A673 (cell line): ENCODE measurements around the gene NCBP2L. TPM values are rescaled to one million over a fixed set of nuclear protein-coding genes. Genes with fewer than 3 reads are reported as not detected.

Experiments
- BruUV-seq: library from RNA; stranded (reverse); fragments of 400-500 nt; replicated peaks from 2 replicates; lab custom pipeline; 2021; lab: Mats Ljungman, UMichigan
- CTCF ChIA-PET: fragments of 300-600 bp; sonication (Branson Sonifier 250); formaldehyde crosslinking; loops from one replicate; lab custom pipeline; 2022; ENCODE audit warnings: antibody characterized with exemption; lab: Charles Lee
- POLR2A ChIA-PET: fragments of 300-600 bp; sonication (Branson Sonifier 250); formaldehyde crosslinking; loops from one replicate; lab custom pipeline; 2022; ENCODE audit warnings: antibody characterized with exemption; ENCODE audit not compliant: low non-redundant PET; lab: Charles Lee
- DNase-seq: peaks from one replicate; pipeline ENCODE4 v3.0.0-alpha.2; 2015; ENCODE audit warnings: low spot score
- H3K27ac ChIP-seq: fragments of 200-600 bp; sonication (generic); 2 replicates; pipeline ENCODE4 v1.5.1; 2016; ENCODE audit warnings: mixed run types, low read depth, mild to moderate bottlenecking, mixed read lengths, antibody characterized with exemption, low read length; ENCODE audit not compliant: poor library complexity, severe bottlenecking
- H3K27me3 ChIP-seq: fragments of 200-600 bp; sonication (generic); replicated peaks from 2 replicates; pipeline ENCODE4 v1.6.1; 2017; ENCODE audit warnings: mixed run types, low read depth, mild to moderate bottlenecking, mixed read lengths, antibody characterized with exemption, low read length; ENCODE audit not compliant: insufficient read depth, poor library complexity
- H3K36me3 ChIP-seq: fragments of 200-600 bp; sonication (generic); 2 replicates; pipeline ENCODE4 v1.6.1; 2016; ENCODE audit warnings: mixed run types, mild to moderate bottlenecking, mixed read lengths, antibody characterized with exemption, low read length; ENCODE audit not compliant: insufficient read depth, poor library complexity, severe bottlenecking
- H3K4me1 ChIP-seq: fragments of 200-600 bp; sonication (generic); 2 replicates; pipeline ENCODE4 v1.6.1; 2017; ENCODE audit warnings: mixed run types, mild to moderate bottlenecking, mixed read lengths, antibody characterized with exemption, low read length; ENCODE audit not compliant: insufficient read depth, poor library complexity, severe bottlenecking
- H3K4me3 ChIP-seq: fragments of 200-600 bp; sonication (generic); 2 replicates; pipeline ENCODE4 v1.5.1; 2016; ENCODE audit warnings: low read depth, mixed run types, mild to moderate bottlenecking, mixed read lengths, low read length; ENCODE audit not compliant: poor library complexity, severe bottlenecking
- H3K9me3 ChIP-seq: fragments of 200-600 bp; sonication (generic); 2 replicates; pipeline ENCODE4 v1.6.1; 2016; ENCODE audit warnings: mixed run types, low read depth, mild to moderate bottlenecking, mixed read lengths, antibody characterized with exemption, low read length; ENCODE audit not compliant: poor library complexity, severe bottlenecking
- CTCF ChIP-seq: fragments of 300-800, 200-600 bp; sonication (generic); conservative IDR thresholded peaks from 2 replicates; pipeline ENCODE4 v1.5.1; 2017; ENCODE audit warnings: low read depth, mild to moderate bottlenecking, antibody characterized with exemption, low read length, moderate library complexity, mixed read lengths
- EZH2 ChIP-seq: fragments of 200-600 bp; sonication (generic); IDR thresholded peaks from 2 replicates; pipeline ENCODE4 v1.6.1; 2017; ENCODE audit warnings: borderline replicate concordance, low read depth, mild to moderate bottlenecking, mixed read lengths, antibody characterized with exemption, low read length; ENCODE audit not compliant: poor library complexity, severe bottlenecking
- intact Hi-C: fragments of 100-400 bp; cut with micrococcal nuclease; formaldehyde crosslinking; loops from one replicate; pipeline ENCODE4 v1.10.0; 2022; ENCODE audit not compliant: unreplicated experiment
- total RNA-seq: library from RNA; stranded (reverse); gene quantifications from 2 replicates; pipeline ENCODE4 v1.2.3, GENCODE V29; 2021

The NCBP2L gene
- total RNA-seq, 1 experiment from 2014 or later = not detected

GRCh38 chrX:107834275-107835201, 57.0 kb downstream of the NCBP2L start:
- POLR2A ChIA-PET = no interaction called here
- TF ChIP-seq EZH2 = no peak
- no peak for TF ChIP-seq CTCF
- intact Hi-C loops = no loop called here
- Histone ChIP-seq H3K4me3 (no peak overlapping the region), H3K27me3 (peaks cover 31% of the 10 kb centered on the region), H3K27ac (no peak overlapping the region), H3K4me1 (no peaks in the 10 kb centered on the region), H3K36me3 (no peaks in the 10 kb centered on the region), H3K9me3 (no peaks in the 10 kb centered on the region)
- CTCF ChIA-PET = no interaction called here
- no TSS peak for BruUV-seq
- DNase-seq = no peak

DNA sequence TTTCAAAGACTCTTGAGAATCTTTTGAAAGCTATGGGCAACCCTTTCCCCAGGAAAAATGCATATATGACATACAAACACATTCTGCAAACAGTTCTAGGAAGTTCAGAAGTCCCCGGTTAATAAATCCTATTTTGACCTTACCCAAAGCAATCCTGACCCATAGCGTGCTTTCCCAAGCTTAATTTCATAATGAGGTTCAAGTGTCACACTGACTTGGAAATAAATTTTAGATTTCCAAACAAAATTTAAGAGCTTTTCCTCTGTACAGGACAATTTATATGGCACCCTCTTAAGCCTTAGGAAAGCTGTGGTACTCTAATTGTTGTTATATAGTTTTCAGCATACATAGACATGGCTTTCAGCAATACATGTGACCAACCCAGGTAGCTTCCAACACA, 59.4 kb downstream of the NCBP2L start:
- intact Hi-C loops = no loop called here
- no peak for TF ChIP-seq CTCF
- TF ChIP-seq EZH2 = no peak
- ChIA-PET CTCF (no interaction called here), POLR2A (no interaction called here)
- no peak for DNase-seq
- no peaks in the 10 kb centered on the region for H3K4me1 ChIP-seq
- H3K9me3 ChIP-seq = no peaks in the 10 kb centered on the region
- H3K27ac ChIP-seq = no peak overlapping the region
- BruUV-seq = no TSS peak
- no peak overlapping the region for H3K4me3 ChIP-seq
- no peaks in the 10 kb centered on the region for H3K36me3 ChIP-seq
- peaks cover 26% of the 10 kb centered on the region for H3K27me3 ChIP-seq

- intact Hi-C loops = no loop called here
- no peaks in the 10 kb centered on the region for H3K4me1 ChIP-seq
- TF ChIP-seq EZH2 (no peak), CTCF (no peak)
- no TSS peak for BruUV-seq
- DNase-seq = no peak
- no peaks in the 10 kb centered on the region for H3K9me3 ChIP-seq
- no peaks in the 10 kb centered on the region for H3K36me3 ChIP-seq
- CTCF ChIA-PET = no interaction called here
- H3K4me3 ChIP-seq = no peak overlapping the region
- POLR2A ChIA-PET = no interaction called here
- H3K27ac ChIP-seq = no peak overlapping the region
- peaks cover 10% of the 10 kb centered on the region for H3K27me3 ChIP-seq
Observed at GRCh38 chrX:107840971-107841370, 63.4 kb downstream of the NCBP2L start.
